ENCODE measurements around the gene CHRD.

The CHRD gene

GRCh38 chr3:184379358-184380184, at the start of gene CHRD:
Gene CHRD (plus strand): TSS chr3:184380054. CDS start chr3:184380319, 265 bp downstream.
- in situ Hi-C loops (cut with HindIII; ENCODE audit: low pct_unique_long_range_greater_than_20kb, low sequenced_read_pairs): no loop called here
- no peak for DNase-seq (ENCODE audit: low read depth in 1 of 2, low spot score in 1 of 2)
- TF ChIP-seq JUND (IDR thresholded peaks at IDR 0.05; ENCODE audit: low read depth): no peak

DNA sequence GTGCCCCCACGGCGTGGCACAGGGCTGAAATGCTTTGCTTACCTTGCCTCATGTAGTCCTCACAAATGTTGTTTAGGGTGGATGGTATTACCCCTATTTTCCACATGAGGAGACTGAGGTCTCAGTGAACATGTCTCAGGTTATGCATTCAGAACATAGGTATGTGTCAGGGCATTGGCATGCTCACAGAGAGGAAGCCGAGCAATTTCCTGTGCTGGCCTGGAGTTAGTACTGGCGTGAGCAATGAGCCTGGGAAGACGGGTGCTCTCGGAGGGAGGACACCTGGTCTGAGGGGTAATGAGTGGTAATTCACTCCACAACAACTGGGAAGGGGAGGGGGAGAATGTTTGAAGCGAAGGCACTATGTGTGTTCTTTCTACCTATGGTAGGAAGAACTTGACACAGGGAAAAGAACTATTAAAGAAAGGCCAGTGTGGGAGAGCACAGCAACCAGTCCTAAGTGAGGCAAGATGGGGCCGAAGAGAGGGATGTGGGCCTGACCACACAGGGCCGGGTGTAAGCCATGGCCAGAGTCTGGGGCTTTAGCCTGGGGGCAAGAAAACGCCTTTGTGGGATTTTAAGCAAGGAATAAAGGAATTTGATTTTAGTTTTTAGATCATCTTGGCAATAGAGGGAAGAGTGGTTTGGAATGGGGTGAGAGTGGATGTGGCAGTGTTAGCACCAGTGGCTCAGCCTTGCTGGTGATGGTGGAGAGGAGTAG, 47.3 kb upstream of the CHRD start:
- in situ Hi-C loops (cut with HindIII; ENCODE audit: low pct_unique_long_range_greater_than_20kb, low sequenced_read_pairs): no loop called here

GRCh38 chr3:184333190-184333589, 46.7 kb upstream of the CHRD start:
- DNase-seq (ENCODE audit: low read depth in 1 of 2, low spot score in 1 of 2): no peak
- in situ Hi-C loops (cut with HindIII; ENCODE audit: low pct_unique_long_range_greater_than_20kb, low sequenced_read_pairs): no loop called here
- TF ChIP-seq JUND (IDR thresholded peaks at IDR 0.05; ENCODE audit: low read depth): no peak

More for the DNA sequence above, 47.3 kb upstream of the CHRD start:
- no peak for DNase-seq (ENCODE audit: low read depth in 1 of 2, low spot score in 1 of 2)
- TF ChIP-seq JUND (IDR thresholded peaks at IDR 0.05; ENCODE audit: low read depth): no peak

- in situ Hi-C loops (cut with HindIII; ENCODE audit: low pct_unique_long_range_greater_than_20kb, low sequenced_read_pairs): no loop called here
- TF ChIP-seq JUND (IDR thresholded peaks at IDR 0.05; ENCODE audit: low read depth): no peak
- DNase-seq (ENCODE audit: low read depth in 1 of 2, low spot score in 1 of 2): no peak
Measured at GRCh38 chr3:184333700-184334099, 46.2 kb upstream of the CHRD start.

- TF ChIP-seq JUND (IDR thresholded peaks at IDR 0.05; ENCODE audit: low read depth): peak; percentile 58; the same call in 1 of the 2 replicates
- DNase-seq (ENCODE audit: low read depth in 1 of 2, low spot score in 1 of 2): peak; percentile 64 to 78
- in situ Hi-C loops (cut with HindIII; ENCODE audit: low pct_unique_long_range_greater_than_20kb, low sequenced_read_pairs): no loop called here
Measured at GRCh38 chr3:184334470-184335158, 45.2 kb upstream of the CHRD start.

DNA sequence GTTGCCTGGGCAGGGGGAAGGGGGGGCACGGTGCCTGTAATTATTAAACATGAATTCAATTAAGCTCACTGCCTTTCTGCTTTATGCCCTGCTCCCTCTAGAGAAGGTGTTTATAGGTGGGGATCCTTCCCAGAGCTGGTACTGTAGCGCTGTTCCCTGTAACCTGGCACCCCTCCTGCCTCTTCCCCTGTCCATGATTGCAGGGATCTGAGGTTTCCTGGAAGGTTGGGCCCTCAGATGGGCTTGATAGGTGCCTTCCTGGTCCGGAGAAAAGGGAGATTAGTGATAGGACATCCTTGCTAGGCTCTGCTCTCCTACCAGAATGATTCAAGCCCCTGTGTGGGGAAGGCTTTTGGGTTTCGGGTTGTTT, 44.6 kb upstream of the CHRD start:
- peak in 1 of 2 experiments; percentile 55 for DNase-seq (ENCODE audit: low read depth in 1 of 2, low spot score in 1 of 2)
- in situ Hi-C loops (cut with HindIII; ENCODE audit: low pct_unique_long_range_greater_than_20kb, low sequenced_read_pairs): no loop called here

DNA sequence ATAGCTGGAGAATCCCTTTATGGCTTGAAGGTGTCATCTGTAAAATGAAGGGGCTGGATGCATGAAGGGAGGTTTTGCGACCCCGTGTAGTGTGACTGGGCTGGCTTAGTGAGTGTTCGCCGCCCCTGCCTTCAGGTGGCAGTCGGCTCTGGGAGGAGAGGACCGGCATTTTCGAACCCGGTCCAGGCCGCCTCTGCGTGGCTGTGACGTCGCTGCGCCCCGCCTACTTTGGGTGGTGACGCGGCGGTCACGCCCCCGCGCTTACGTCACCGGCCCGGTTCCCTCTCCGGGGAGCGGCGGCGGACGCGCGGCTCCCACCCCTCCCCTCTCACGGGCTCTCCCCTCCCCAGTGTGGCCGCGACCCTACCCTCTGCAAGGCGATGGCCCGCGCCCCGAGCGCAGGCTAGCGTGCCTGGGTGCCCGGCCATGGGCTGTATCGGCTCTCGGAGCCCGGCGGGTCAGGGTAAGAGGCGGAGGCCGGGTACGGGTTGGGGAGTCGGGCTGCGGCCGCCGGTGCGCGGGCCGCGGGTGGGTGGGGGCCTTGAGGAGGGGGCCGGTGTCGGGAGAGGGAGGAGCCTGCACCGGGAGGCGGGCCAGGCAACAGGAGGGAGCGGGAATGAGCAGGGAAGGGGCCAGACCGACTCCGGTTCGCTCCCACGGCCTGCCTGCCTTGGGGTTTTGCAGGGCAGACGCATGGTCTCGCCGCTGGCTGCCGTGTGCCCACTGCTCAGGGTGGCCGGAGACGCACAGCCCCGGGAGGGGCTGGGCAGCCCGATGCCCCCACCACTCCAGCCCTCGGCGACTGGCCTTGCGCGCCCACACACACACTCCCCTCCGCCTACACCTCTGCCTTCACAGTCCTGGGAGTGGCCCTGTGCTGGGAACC, 44.0 kb upstream of the CHRD start:
- in situ Hi-C loops (cut with HindIII; ENCODE audit: low pct_unique_long_range_greater_than_20kb, low sequenced_read_pairs): no loop called here
- peak; percentile 94 to 97 for DNase-seq (ENCODE audit: low read depth in 1 of 2, low spot score in 1 of 2)
- TF ChIP-seq JUND (IDR thresholded peaks at IDR 0.05; ENCODE audit: low read depth): no peak; the same call in 1 of the 2 replicates

More for the DNA sequence above, 44.6 kb upstream of the CHRD start:
- no peak for TF ChIP-seq JUND (IDR thresholded peaks at IDR 0.05; ENCODE audit: low read depth)

- peak; percentile 72 to 86 for DNase-seq (ENCODE audit: low read depth in 1 of 2, low spot score in 1 of 2)
- in situ Hi-C loops (cut with HindIII; ENCODE audit: low pct_unique_long_range_greater_than_20kb, low sequenced_read_pairs): no loop called here
- TF ChIP-seq JUND (IDR thresholded peaks at IDR 0.05; ENCODE audit: low read depth): no peak
Measured at GRCh38 chr3:184336547-184337398, 43.1 kb upstream of the CHRD start.

DNA sequence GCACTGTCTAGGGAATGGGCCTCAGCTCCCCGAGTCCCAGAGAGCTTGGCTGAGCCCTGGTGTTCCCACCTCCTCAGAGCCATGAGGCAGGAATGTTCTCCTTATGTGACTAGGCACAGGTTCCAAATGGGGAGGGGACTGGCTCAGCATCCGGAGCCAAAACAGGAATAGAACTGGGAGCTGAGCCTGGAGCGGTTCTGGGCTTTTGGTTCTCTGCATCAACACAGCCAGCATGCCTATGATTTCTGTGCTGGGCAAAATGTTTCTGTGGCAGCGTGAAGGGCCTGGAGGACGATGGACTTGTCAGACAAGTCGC, 42.5 kb upstream of the CHRD start, which contains the start of gene FAM131A:
Gene FAM131A (plus strand): TSS at position 202 of the 316 bp plus-strand sequence. CDS start 31 bp downstream, at position 233.
- in situ Hi-C loops (cut with HindIII; ENCODE audit: low pct_unique_long_range_greater_than_20kb, low sequenced_read_pairs): no loop called here
- DNase-seq (ENCODE audit: low read depth in 1 of 2, low spot score in 1 of 2): no peak
- TF ChIP-seq JUND (IDR thresholded peaks at IDR 0.05; ENCODE audit: low read depth): no peak

DNA sequence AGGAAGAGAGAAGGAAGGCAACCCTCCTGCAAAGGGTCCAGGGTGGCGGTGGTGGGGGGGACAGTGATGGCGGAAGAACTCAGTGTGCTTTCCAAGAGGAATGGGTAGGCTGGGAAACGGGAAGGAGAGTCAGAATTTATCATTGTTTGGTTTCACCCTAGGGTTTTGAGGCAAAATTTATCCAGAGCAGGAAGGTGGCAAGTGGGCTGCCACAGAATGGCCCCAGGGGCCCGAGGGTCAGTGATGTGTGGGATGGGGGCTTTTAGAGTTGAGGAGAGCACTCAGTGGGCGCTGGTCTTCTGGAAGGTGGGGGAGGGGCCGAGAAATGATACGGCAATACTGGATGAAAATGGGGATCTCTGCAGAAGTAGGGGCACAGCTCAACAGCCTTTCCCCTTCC, 41.9 kb upstream of the CHRD start:
- DNase-seq (ENCODE audit: low read depth in 1 of 2, low spot score in 1 of 2): no peak
- in situ Hi-C loops (cut with HindIII; ENCODE audit: low pct_unique_long_range_greater_than_20kb, low sequenced_read_pairs): no loop called here
- no peak for TF ChIP-seq JUND (IDR thresholded peaks at IDR 0.05; ENCODE audit: low read depth)

DNA sequence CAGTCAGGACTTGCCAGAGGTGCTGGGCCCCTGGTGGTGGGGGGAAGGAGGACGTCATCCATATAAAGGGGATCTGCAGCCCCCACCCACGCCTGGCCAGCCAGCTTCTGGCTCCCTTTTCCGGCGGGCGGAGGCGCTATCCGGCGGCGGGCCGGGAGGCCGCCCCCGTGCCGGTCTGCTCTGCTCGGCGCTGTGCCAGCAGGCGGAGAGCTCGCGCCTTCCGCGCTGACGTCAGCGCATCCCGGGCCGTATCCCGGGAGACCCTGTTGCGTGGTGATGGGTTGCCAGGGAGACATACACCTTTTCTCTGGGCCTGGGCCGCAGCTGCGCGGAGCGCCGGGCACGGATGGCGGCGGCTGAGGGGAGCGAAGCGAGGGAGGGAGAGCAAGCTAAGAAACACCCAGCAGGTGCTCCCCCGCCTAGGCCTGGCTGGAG, 41.3 kb upstream of the CHRD start:
- in situ Hi-C loops (cut with HindIII; ENCODE audit: low pct_unique_long_range_greater_than_20kb, low sequenced_read_pairs): no loop called here
- DNase-seq (ENCODE audit: low read depth in 1 of 2, low spot score in 1 of 2): no peak
- no peak for TF ChIP-seq JUND (IDR thresholded peaks at IDR 0.05; ENCODE audit: low read depth)

Data from T47D (cell line).